ENCODE data around the gene ZBTB7C. TPM values are rescaled to one million over a fixed set of nuclear protein-coding genes. Genes with fewer than 3 reads are reported as not detected.

Gene ZBTB7C
- total and polyA plus RNA-seq, 4 experiments from 2014 or later = 0.23 TPM; not detected in 3

GRCh38 chr18:48066225-48066652 is 342.9 kb downstream of the ZBTB7C start:
- no peaks in the 10 kb centered on the region for H3K4me1 Mint-ChIP-seq
- peaks cover 4 to 11% of the 10 kb centered on the region in 2 donors for H3K27me3 Mint-ChIP-seq
- Histone ChIP-seq H3K27ac (ENCODE audit: low read depth, low read length) (no peak overlapping the region), H3K9me3 (ENCODE audit: control insufficient read depth in 1 of 2, low read length in 2 of 2) (no peaks in the 10 kb centered on the region), H3K4me3 (ENCODE audit: low read length in 2 of 2) (no peak overlapping the region), H3K36me3 (ENCODE audit: insufficient read depth, low read length) (no peaks in the 10 kb centered on the region), H3K4me1 (ENCODE audit: insufficient read depth, low read length) (no peaks in the 10 kb centered on the region), H3K27me3 (ENCODE audit: insufficient read depth, low read length) (no peaks in the 10 kb centered on the region)
- no peak for DNase-seq
- H3K4me3 Mint-ChIP-seq = no peak overlapping the region
- H3K9me3 Mint-ChIP-seq = no peaks in the 10 kb centered on the region
- intact Hi-C loops (cut with micrococcal nuclease) = no loop called here
- H3K27ac Mint-ChIP-seq = no peak overlapping the region
- CTCF ChIA-PET (ENCODE audit: partially characterized antibody) = no interaction called here
- POLR2A ChIA-PET (ENCODE audit: partially characterized antibody) = no interaction called here
- no peaks in the 10 kb centered on the region for H3K36me3 Mint-ChIP-seq

GRCh38 chr18:48065601-48065995 is 343.6 kb downstream of the ZBTB7C start:
- ChIA-PET CTCF (ENCODE audit: partially characterized antibody) (no interaction called here), POLR2A (ENCODE audit: partially characterized antibody) (no interaction called here)
- Histone ChIP-seq H3K27me3 (ENCODE audit: insufficient read depth, low read length) (no peaks in the 10 kb centered on the region), H3K4me1 (ENCODE audit: insufficient read depth, low read length) (no peaks in the 10 kb centered on the region), H3K36me3 (ENCODE audit: insufficient read depth, low read length) (no peaks in the 10 kb centered on the region), H3K9me3 (ENCODE audit: control insufficient read depth in 1 of 2, low read length in 2 of 2) (no peaks in the 10 kb centered on the region), H3K27ac (ENCODE audit: low read depth, low read length) (no peak overlapping the region), H3K4me3 (ENCODE audit: low read length in 2 of 2) (no peak overlapping the region)
- Mint-ChIP-seq H3K27me3 (peaks cover 5 to 9% of the 10 kb centered on the region in 2 donors), H3K4me1 (no peaks in the 10 kb centered on the region), H3K9me3 (no peaks in the 10 kb centered on the region), H3K27ac (no peak overlapping the region), H3K4me3 (peak overlapping the region in 1 of 8 donors; percentile 56), H3K36me3 (no peaks in the 10 kb centered on the region)
- no peak for DNase-seq
- intact Hi-C loops (cut with micrococcal nuclease) = no loop called here

- Mint-ChIP-seq H3K36me3 (no peaks in the 10 kb centered on the region), H3K27me3 (peaks cover 9 to 13% of the 10 kb centered on the region in 2 donors), H3K4me3 (peak overlapping the region in 1 of 8 donors; percentile 56), H3K4me1 (no peaks in the 10 kb centered on the region), H3K27ac (no peak overlapping the region), H3K9me3 (no peaks in the 10 kb centered on the region)
- Histone ChIP-seq H3K4me1 (ENCODE audit: insufficient read depth, low read length) (no peaks in the 10 kb centered on the region), H3K36me3 (ENCODE audit: insufficient read depth, low read length) (no peaks in the 10 kb centered on the region), H3K27ac (ENCODE audit: low read depth, low read length) (no peak overlapping the region), H3K9me3 (ENCODE audit: control insufficient read depth in 1 of 2, low read length in 2 of 2) (no peaks in the 10 kb centered on the region), H3K27me3 (ENCODE audit: insufficient read depth, low read length) (no peaks in the 10 kb centered on the region), H3K4me3 (ENCODE audit: low read length in 2 of 2) (no peak overlapping the region)
- DNase-seq = no peak
- ChIA-PET POLR2A (ENCODE audit: partially characterized antibody) (no interaction called here), CTCF (ENCODE audit: partially characterized antibody) (no interaction called here)
- intact Hi-C loops (cut with micrococcal nuclease) = no loop called here
Observed at GRCh38 chr18:48064978-48065600, 344.1 kb downstream of the ZBTB7C start.

- H3K4me1 ChIP-seq (ENCODE audit: insufficient read depth, low read length) = no peaks in the 10 kb centered on the region
- intact Hi-C loops (cut with micrococcal nuclease) = no loop called here
- ChIA-PET POLR2A (ENCODE audit: partially characterized antibody) (no interaction called here), CTCF (ENCODE audit: partially characterized antibody) (interaction anchor here (1.4 kb wide), 1 partner anchor 291 kb away, joined by 3 read pairs; no protein-coding TSS in a partner anchor)
- Mint-ChIP-seq H3K27me3 (peaks cover 10 to 23% of the 10 kb centered on the region in 2 donors), H3K4me1 (no peaks in the 10 kb centered on the region), H3K9me3 (peaks cover 0 to 3% (median 0%) of the 10 kb centered on the region in 8 donors), H3K36me3 (no peaks in the 10 kb centered on the region), H3K27ac (no peak overlapping the region), H3K4me3 (no peak overlapping the region)
- no peak for DNase-seq
- H3K27me3 ChIP-seq (ENCODE audit: insufficient read depth, low read length) = no peaks in the 10 kb centered on the region
- no peak overlapping the region for H3K27ac ChIP-seq (ENCODE audit: low read depth, low read length)
- H3K9me3 ChIP-seq (ENCODE audit: control insufficient read depth in 1 of 2, low read length in 2 of 2) = no peaks in the 10 kb centered on the region
- no peaks in the 10 kb centered on the region for H3K36me3 ChIP-seq (ENCODE audit: insufficient read depth, low read length)
- H3K4me3 ChIP-seq (ENCODE audit: low read length in 2 of 2) = no peak overlapping the region
Observed at GRCh38 chr18:48061781-48062570, 347.2 kb downstream of the ZBTB7C start.

- CTCF ChIA-PET (ENCODE audit: partially characterized antibody) = interaction anchor here (2.2 kb wide), 1 partner anchor 312 kb away, joined by 4 read pairs; no protein-coding TSS in a partner anchor
Observed at GRCh38 chr18:48060970-48061369, 348.2 kb downstream of the ZBTB7C start.

GRCh38 chr18:48060346-48060745 is 348.8 kb downstream of the ZBTB7C start:
- POLR2A ChIA-PET (ENCODE audit: partially characterized antibody) = no interaction called here

More at GRCh38 chr18:48060970-48061369, 348.2 kb downstream of the ZBTB7C start:
- peaks cover 0 to 3% (median 0%) of the 10 kb centered on the region in 8 donors for H3K9me3 Mint-ChIP-seq
- DNase-seq = no peak
- H3K4me3 ChIP-seq (ENCODE audit: low read length in 2 of 2) = no peak overlapping the region
- no peak overlapping the region for H3K27ac Mint-ChIP-seq
- POLR2A ChIA-PET (ENCODE audit: partially characterized antibody) = no interaction called here
- H3K27me3 Mint-ChIP-seq = peaks cover 10 to 21% of the 10 kb centered on the region in 2 donors
- H3K9me3 ChIP-seq (ENCODE audit: control insufficient read depth in 1 of 2, low read length in 2 of 2) = no peaks in the 10 kb centered on the region
- no peak overlapping the region for H3K4me3 Mint-ChIP-seq
- H3K27ac ChIP-seq (ENCODE audit: low read depth, low read length) = no peak overlapping the region
- no peaks in the 10 kb centered on the region for H3K36me3 ChIP-seq (ENCODE audit: insufficient read depth, low read length)
- intact Hi-C loops (cut with micrococcal nuclease) = no loop called here
- H3K4me1 ChIP-seq (ENCODE audit: insufficient read depth, low read length) = no peaks in the 10 kb centered on the region
- H3K36me3 Mint-ChIP-seq = no peaks in the 10 kb centered on the region
- no peaks in the 10 kb centered on the region for H3K27me3 ChIP-seq (ENCODE audit: insufficient read depth, low read length)
- H3K4me1 Mint-ChIP-seq = no peaks in the 10 kb centered on the region

DNA sequence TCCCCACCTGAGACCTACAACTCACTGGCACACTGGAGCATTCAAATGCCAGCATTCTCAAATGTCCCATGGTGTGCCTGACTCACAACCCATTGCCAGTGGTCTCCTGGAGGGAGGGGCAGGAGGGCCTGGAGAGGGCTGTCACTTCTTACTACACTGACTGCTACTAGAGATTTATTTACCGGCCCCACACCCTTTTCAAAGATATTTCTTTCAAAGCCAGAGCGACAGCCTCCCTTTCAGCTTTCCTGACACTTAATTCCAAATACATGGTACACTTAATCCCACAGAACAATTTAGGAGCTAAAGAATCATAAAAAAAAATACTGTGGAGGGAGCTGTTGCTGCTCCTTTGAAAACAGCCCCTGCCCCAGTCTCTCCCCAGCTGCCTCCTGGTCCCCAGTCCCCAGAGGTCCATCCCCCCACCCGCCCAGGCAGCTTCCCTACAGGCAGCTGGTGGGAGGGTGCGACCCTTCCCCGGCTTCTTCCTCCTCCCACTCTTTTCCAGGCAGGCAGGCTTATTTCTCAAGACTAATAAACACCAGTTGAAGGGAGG is 349.6 kb downstream of the ZBTB7C start:
- peaks cover 14 to 26% of the 10 kb centered on the region in 2 donors for H3K27me3 Mint-ChIP-seq
- no peak for DNase-seq
- CTCF ChIA-PET (ENCODE audit: partially characterized antibody) = interaction anchor here (0.7 to 2.2 kb wide), 2 partner anchors 51 to 311 kb away, joined by 3 to 4 read pairs; no protein-coding TSS in a partner anchor
- no peak overlapping the region for H3K4me3 Mint-ChIP-seq
- intact Hi-C loops (cut with micrococcal nuclease) = no loop called here
- Histone ChIP-seq H3K4me3 (ENCODE audit: low read length in 2 of 2) (no peak overlapping the region), H3K27me3 (ENCODE audit: insufficient read depth, low read length) (no peaks in the 10 kb centered on the region), H3K9me3 (ENCODE audit: control insufficient read depth in 1 of 2, low read length in 2 of 2) (no peaks in the 10 kb centered on the region), H3K27ac (ENCODE audit: low read depth, low read length) (no peak overlapping the region), H3K4me1 (ENCODE audit: insufficient read depth, low read length) (no peaks in the 10 kb centered on the region), H3K36me3 (ENCODE audit: insufficient read depth, low read length) (no peaks in the 10 kb centered on the region)
- peaks cover 0 to 3% (median 0%) of the 10 kb centered on the region in 8 donors for H3K9me3 Mint-ChIP-seq
- POLR2A ChIA-PET (ENCODE audit: partially characterized antibody) = no interaction called here
- H3K36me3 Mint-ChIP-seq = no peaks in the 10 kb centered on the region
- no peaks in the 10 kb centered on the region for H3K4me1 Mint-ChIP-seq
- H3K27ac Mint-ChIP-seq = no peak overlapping the region

More at GRCh38 chr18:48060346-48060745, 348.8 kb downstream of the ZBTB7C start:
- H3K4me3 Mint-ChIP-seq = no peak overlapping the region
- CTCF ChIA-PET (ENCODE audit: partially characterized antibody) = interaction anchor here (2.2 kb wide), 1 partner anchor 311 kb away, joined by 4 read pairs; no protein-coding TSS in a partner anchor
- H3K27ac ChIP-seq (ENCODE audit: low read depth, low read length) = no peak overlapping the region
- no peaks in the 10 kb centered on the region for H3K36me3 Mint-ChIP-seq
- H3K4me3 ChIP-seq (ENCODE audit: low read length in 2 of 2) = no peak overlapping the region
- no peak for DNase-seq
- no peaks in the 10 kb centered on the region for H3K9me3 ChIP-seq (ENCODE audit: control insufficient read depth in 1 of 2, low read length in 2 of 2)
- no peaks in the 10 kb centered on the region for H3K4me1 Mint-ChIP-seq
- intact Hi-C loops (cut with micrococcal nuclease) = no loop called here
- no peaks in the 10 kb centered on the region for H3K27me3 ChIP-seq (ENCODE audit: insufficient read depth, low read length)
- H3K27me3 Mint-ChIP-seq = peaks cover 10 to 24% of the 10 kb centered on the region in 2 donors
- peaks cover 0 to 3% (median 0%) of the 10 kb centered on the region in 8 donors for H3K9me3 Mint-ChIP-seq
- no peaks in the 10 kb centered on the region for H3K4me1 ChIP-seq (ENCODE audit: insufficient read depth, low read length)
- no peaks in the 10 kb centered on the region for H3K36me3 ChIP-seq (ENCODE audit: insufficient read depth, low read length)
- no peak overlapping the region for H3K27ac Mint-ChIP-seq

All from CD4-positive, alpha-beta memory T cell (primary cell).